ENCODE results near the gene ANKRD17.

ANKRD17 gene

GRCh38 chr4:73193659-73194058 lies 64.9 kb downstream of the ANKRD17 start:
- no peak for DNase-seq (ENCODE audit: low spot score)

GRCh38 chr4:73193155-73193554 lies 65.4 kb downstream of the ANKRD17 start:
- DNase-seq (ENCODE audit: low spot score) = no peak

- DNase-seq (ENCODE audit: low spot score) = no peak
Observed at GRCh38 chr4:73189274-73189810, 69.3 kb downstream of the ANKRD17 start.

- no peak for DNase-seq (ENCODE audit: low spot score)
Observed at GRCh38 chr4:73187325-73187724, 71.3 kb downstream of the ANKRD17 start.

- no peak for DNase-seq (ENCODE audit: low spot score)
Observed at GRCh38 chr4:73185903-73186302, 72.7 kb downstream of the ANKRD17 start.

- DNase-seq (ENCODE audit: low spot score) = no peak
Observed at GRCh38 chr4:73181231-73181630, 77.4 kb downstream of the ANKRD17 start.

- no peak for DNase-seq (ENCODE audit: low spot score)
Observed at GRCh38 chr4:73178389-73178788, 80.2 kb downstream of the ANKRD17 start.

GRCh38 chr4:73172161-73172560 lies 86.4 kb downstream of the ANKRD17 start:
- DNase-seq (ENCODE audit: low spot score) = no peak

GRCh38 chr4:73170518-73171198 lies 87.9 kb downstream of the ANKRD17 start:
- no peak for DNase-seq (ENCODE audit: low spot score)

- no peak for DNase-seq (ENCODE audit: low spot score)
Observed at GRCh38 chr4:73166212-73166611, 92.4 kb downstream of the ANKRD17 start.

GRCh38 chr4:73161527-73162185 lies 96.9 kb downstream of the ANKRD17 start:
- DNase-seq (ENCODE audit: low spot score) = no peak

- no peak for DNase-seq (ENCODE audit: low spot score)
Observed at GRCh38 chr4:73156394-73156793, 102.2 kb downstream of the ANKRD17 start.

GRCh38 chr4:73152893-73153292 lies 105.7 kb downstream of the ANKRD17 start:
- DNase-seq (ENCODE audit: low spot score) = no peak

GRCh38 chr4:73142995-73143547 lies 115.5 kb downstream of the ANKRD17 start:
- no peak for DNase-seq (ENCODE audit: low spot score)

- no peak for DNase-seq (ENCODE audit: low spot score)
Observed at GRCh38 chr4:73139991-73140390, 118.6 kb downstream of the ANKRD17 start.

GRCh38 chr4:73139245-73139644 lies 119.4 kb downstream of the ANKRD17 start:
- no peak for DNase-seq (ENCODE audit: low spot score)

- DNase-seq (ENCODE audit: low spot score) = no peak
Observed at GRCh38 chr4:73137121-73137520, 121.5 kb downstream of the ANKRD17 start.

GRCh38 chr4:73133784-73134183 lies 124.8 kb downstream of the ANKRD17 start:
- DNase-seq (ENCODE audit: low spot score) = no peak

GRCh38 chr4:73131281-73131680 lies 127.3 kb downstream of the ANKRD17 start:
- DNase-seq (ENCODE audit: low spot score) = no peak

GRCh38 chr4:73129319-73129718 lies 129.3 kb downstream of the ANKRD17 start:
- DNase-seq (ENCODE audit: low spot score) = no peak

- peak; percentile 29 for DNase-seq (ENCODE audit: low spot score)
Observed at GRCh38 chr4:73127839-73128453, 130.7 kb downstream of the ANKRD17 start.

GRCh38 chr4:73109493-73109892 lies 149.1 kb downstream of the ANKRD17 start:
- no peak for DNase-seq (ENCODE audit: low spot score)

GRCh38 chr4:73104695-73105094 lies 153.9 kb downstream of the ANKRD17 start:
- DNase-seq (ENCODE audit: low spot score) = no peak
